ENCODE results near the gene IL36B.

IL36B gene

DNA sequence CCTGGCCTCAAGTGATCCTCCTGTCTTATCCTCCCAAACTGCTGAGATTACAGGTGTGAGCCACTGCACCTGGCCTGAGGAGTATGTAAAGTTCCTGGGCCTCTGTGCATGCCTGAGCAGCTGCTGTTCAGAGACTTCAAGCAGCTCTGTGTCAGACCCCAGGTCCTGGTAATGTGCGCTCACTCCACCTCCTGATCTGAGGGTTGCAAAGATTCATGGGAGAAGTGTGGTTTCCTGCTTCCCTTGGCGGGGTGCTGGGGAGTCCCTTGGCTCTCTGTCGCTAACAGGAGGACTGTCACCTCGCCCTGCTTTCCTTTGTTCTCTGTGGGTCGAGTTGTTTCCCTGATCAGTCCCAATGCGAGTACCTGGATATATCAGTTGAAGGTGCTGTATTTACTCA is 56.0 kb downstream of the IL36B start:
- TF ChIP-seq POLR2A (IDR thresholded peaks at IDR 0.05; ENCODE audit: low read depth, low read length) (no peak), POLR2AphosphoS5 (IDR thresholded peaks at IDR 0.05; ENCODE audit: low read depth, low read length) (no peak), TAF1 (IDR thresholded peaks at IDR 0.05; ENCODE audit: borderline replicate concordance, low read depth, low read length) (no peak)
- no peak for DNase-seq (ENCODE audit: insufficient read length)
- peak; percentile 5 for FAIRE-seq

DNA sequence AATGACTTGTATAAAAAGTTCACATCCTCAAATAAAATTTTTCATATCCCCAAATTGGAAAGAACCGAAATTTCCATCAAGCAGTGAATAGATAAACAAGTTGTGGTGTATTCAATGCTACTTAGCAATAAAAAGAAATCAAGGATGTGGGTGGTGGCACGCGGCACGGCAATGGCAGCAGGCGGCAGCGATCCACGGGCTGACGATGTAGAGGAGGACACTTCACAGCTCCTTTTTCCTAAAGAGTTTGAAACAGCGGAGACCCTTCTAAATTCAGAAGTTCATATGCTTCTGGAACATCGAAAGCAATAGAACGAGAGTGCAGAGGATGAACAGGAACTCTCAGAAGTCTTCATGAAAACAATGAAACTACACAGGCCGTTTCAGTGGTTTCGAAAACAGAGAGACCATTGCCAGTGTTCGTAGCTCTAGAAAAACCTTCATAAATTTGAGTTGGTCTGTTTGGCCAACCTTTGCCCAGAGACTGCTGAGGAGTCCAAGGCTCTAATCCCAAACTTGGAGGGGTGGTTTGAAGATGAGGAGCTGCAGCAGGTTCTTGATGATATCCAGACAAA is 57.2 kb downstream of the IL36B start:
- DNase-seq (ENCODE audit: insufficient read length) (no peak), FAIRE-seq (no peak)
- TF ChIP-seq POLR2A (IDR thresholded peaks at IDR 0.05; ENCODE audit: low read depth, low read length) (no peak), TAF1 (IDR thresholded peaks at IDR 0.05; ENCODE audit: borderline replicate concordance, low read depth, low read length) (no peak), POLR2AphosphoS5 (IDR thresholded peaks at IDR 0.05; ENCODE audit: low read depth, low read length) (no peak)

DNA sequence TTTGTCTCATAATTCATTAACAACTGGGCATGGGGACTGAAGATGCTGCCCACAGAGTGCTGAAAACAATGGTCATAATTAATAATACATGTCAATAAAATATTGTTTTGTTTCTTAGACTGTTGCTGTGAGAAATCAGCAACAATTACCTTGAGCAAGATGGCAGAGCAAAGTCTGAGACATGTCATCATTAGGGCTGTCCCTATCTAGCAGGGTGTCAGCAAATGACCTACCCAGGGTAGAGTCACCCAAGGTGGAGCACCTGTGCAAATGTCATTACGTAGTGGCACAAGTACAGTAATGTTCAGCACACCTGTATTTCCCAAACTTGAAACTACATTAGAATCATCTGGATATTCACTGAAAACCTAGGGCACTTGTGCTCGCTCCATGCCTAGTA is 58.0 kb downstream of the IL36B start:
- no peak for DNase-seq (ENCODE audit: insufficient read length)
- TF ChIP-seq TAF1 (IDR thresholded peaks at IDR 0.05; ENCODE audit: borderline replicate concordance, low read depth, low read length) (no peak), POLR2A (IDR thresholded peaks at IDR 0.05; ENCODE audit: low read depth, low read length) (no peak), POLR2AphosphoS5 (IDR thresholded peaks at IDR 0.05; ENCODE audit: low read depth, low read length) (no peak)
- no peak for FAIRE-seq

DNA sequence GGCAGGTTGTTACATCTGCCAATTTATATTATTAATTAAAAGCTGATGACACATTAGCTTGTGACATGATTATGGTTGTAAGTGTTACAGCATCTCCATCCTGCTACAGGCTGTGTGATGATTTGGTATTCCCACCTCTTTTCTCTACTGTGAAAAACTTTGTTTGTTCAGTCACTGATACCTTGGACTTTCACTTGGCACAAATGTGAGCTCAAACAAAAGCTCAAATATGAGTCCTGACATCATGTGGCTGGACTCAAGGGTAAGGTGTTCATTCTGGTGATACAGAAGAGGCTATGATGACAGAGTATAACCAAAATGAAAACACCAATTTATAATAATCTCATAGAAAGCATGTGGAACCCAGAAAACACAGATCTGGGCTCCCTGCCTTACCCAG is 58.8 kb downstream of the IL36B start:
- FAIRE-seq (no peak), DNase-seq (ENCODE audit: insufficient read length) (no peak)
- no peak for TF ChIP-seq TAF1 (IDR thresholded peaks at IDR 0.05; ENCODE audit: borderline replicate concordance, low read depth, low read length)

DNA sequence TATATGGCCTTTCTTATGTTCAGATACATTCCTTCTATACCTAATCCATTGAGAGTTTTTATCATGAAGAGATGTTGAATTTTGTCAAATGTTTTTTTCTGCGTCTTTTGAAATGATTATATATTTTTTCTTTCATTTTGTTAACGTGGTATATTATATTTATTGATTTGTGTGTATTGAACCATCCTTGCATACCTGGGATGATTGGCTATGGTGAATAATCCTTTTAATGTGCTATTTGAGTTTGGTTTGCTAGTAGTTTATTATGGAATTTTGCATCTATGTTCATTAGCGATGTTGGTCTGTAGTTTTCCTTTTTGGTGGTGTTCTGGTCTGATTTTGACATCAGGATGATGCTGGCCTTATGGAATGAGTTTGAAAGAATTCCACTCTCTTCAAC is 63.1 kb downstream of the IL36B start:
- TF ChIP-seq POLR2A (IDR thresholded peaks at IDR 0.05; ENCODE audit: low read depth, low read length): no peak
- no peak for DNase-seq (ENCODE audit: insufficient read length)
- no peak for FAIRE-seq

DNA sequence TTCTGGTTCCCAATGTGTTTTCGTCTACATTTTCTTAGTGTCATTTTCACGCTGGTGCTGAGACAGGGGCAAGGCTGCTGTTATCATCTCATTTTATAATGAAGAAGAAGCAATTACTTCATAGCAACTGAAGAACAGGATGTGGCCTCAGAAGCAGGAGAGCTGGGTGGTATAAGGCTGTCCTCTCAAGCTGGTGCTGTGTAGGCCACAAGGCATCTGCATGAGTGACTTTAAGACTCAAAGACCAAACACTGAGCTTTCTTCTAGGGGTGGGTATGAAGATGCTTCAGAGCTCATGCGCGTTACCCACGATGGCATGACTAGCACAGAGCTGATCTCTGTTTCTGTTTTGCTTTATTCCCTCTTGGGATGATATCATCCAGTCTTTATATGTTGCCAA is 67.6 kb downstream of the IL36B start:
- DNase-seq (ENCODE audit: insufficient read length): no peak
- TF ChIP-seq POLR2AphosphoS5 (IDR thresholded peaks at IDR 0.05; ENCODE audit: low read depth, low read length) (no peak), TAF1 (IDR thresholded peaks at IDR 0.05; ENCODE audit: borderline replicate concordance, low read depth, low read length) (no peak), POLR2A (IDR thresholded peaks at IDR 0.05; ENCODE audit: low read depth, low read length) (no peak)
- no peak for FAIRE-seq

DNA sequence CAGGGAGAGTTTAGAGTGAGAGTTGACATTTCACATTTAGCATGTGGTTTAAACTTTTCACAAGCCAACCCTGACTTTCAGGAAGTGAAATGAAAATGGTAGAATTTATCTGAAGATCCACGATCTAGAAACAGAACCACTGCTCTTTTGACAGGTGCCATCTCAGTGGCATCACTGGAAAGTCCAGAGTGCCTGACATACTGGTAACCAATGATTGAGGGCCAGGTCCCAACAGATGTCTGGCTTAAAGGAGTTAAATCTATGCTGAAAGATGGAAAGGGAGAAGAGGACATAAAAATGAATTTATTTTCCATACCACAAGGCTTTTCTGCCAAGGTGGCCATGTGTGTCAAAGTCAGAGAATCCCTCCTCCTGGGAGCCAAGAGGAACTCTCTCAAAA is 72.1 kb downstream of the IL36B start:
- no peak for FAIRE-seq
- DNase-seq (ENCODE audit: insufficient read length): no peak
- TF ChIP-seq POLR2AphosphoS5 (IDR thresholded peaks at IDR 0.05; ENCODE audit: low read depth, low read length): no peak
- TF ChIP-seq POLR2A (IDR thresholded peaks at IDR 0.05; ENCODE audit: low read depth, low read length): no peak
- TF ChIP-seq TAF1 (IDR thresholded peaks at IDR 0.05; ENCODE audit: borderline replicate concordance, low read depth, low read length): no peak

DNA sequence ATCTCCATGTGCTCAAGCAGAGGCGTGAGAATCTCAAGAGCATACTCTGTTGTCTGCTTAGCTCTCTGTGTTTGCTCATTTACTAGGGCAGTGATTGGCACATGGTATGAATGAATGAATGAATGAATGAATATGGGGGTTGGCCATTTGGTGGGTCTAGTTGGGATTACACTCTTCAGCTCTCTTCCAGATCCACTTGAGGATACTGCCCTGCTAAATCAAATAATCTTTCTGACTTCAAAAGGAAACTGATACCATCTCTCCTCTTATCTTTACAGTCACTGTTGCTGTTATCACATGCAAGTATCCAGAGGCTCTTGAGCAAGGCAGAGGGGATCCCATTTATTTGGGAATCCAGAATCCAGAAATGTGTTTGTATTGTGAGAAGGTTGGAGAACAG is 72.9 kb downstream of the IL36B start:
- TF ChIP-seq POLR2AphosphoS5 (IDR thresholded peaks at IDR 0.05; ENCODE audit: low read depth, low read length): no peak
- TF ChIP-seq POLR2A (IDR thresholded peaks at IDR 0.05; ENCODE audit: low read depth, low read length): no peak
- no peak for FAIRE-seq

DNA sequence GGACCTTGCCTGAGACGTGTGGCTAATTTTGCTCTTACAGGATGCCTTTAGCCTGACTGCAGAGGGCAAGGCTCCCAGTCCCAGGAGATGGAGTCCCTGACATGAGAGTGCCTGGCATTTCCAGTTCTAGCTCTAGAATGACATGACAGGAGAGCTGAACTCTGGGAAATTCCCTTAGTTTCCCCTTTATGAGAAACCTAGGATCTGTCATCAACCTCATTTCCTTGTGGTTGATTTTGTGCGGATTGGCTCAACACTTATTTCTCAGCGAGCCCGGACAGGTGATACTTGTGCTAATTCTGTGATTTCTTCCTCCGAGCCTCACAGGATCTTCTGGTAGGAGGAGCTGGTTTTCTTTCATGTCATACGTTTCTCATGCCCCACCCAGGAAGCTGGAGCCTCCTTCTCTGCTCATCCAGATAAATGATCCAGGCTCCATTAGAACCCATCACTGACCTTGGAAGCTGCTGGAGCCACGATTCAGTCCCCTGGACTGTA is 75.1 kb downstream of the IL36B start, which contains the start of gene IL36G:
TSS of gene IL36G (plus strand) at position 448 of the 498 bp plus-strand sequence. CDS start 633 bp downstream, outside the sequence.
- FAIRE-seq (no peak), DNase-seq (ENCODE audit: insufficient read length) (no peak)
- TF ChIP-seq POLR2A (IDR thresholded peaks at IDR 0.05; ENCODE audit: low read depth, low read length) (no peak), POLR2AphosphoS5 (IDR thresholded peaks at IDR 0.05; ENCODE audit: low read depth, low read length) (no peak), TAF1 (IDR thresholded peaks at IDR 0.05; ENCODE audit: borderline replicate concordance, low read depth, low read length) (no peak)

More for the DNA sequence above, 72.9 kb downstream of the IL36B start:
- no peak for DNase-seq (ENCODE audit: insufficient read length)

Measured in GM12892 (cell line).